Left ventricle myocardium inferior (tissue), 1 donor: ENCODE results near the gene METTL25B. TPM values are rescaled to one million over a fixed set of nuclear protein-coding genes. Genes with fewer than 3 reads are reported as not detected.

Experiments used
- DNase-seq: peaks from one replicate; pipeline ENCODE4 v3.0.0-alpha.2; 2020
- H3K27ac ChIP-seq: fragments of 200-600 bp; replicated peaks from 2 replicates; pipeline ENCODE4 v1.8.0; 2021
- H3K27me3 ChIP-seq: fragments of 200-600 bp; 2 replicates; pipeline ENCODE4 v1.8.0; 2021; ENCODE audit warnings: low read depth
- H3K36me3 ChIP-seq: fragments of 200-600 bp; 2 replicates; pipeline ENCODE4 v1.8.0; 2021
- H3K4me1 ChIP-seq: fragments of 200-600 bp; 2 replicates; pipeline ENCODE4 v1.8.0; 2021
- H3K4me3 ChIP-seq: fragments of 200-600 bp; 2 replicates; pipeline ENCODE4 v1.8.0; 2021; ENCODE audit warnings: mild to moderate bottlenecking, moderate library complexity
- H3K9me3 ChIP-seq: fragments of 200-600 bp; replicated peaks from 2 replicates; pipeline ENCODE4 v1.8.0; 2021
- CTCF ChIP-seq: fragments of 200-600 bp; IDR thresholded peaks from 2 replicates; pipeline ENCODE4 v1.8.0; 2021; ENCODE audit warnings: antibody characterized with exemption, mild to moderate bottlenecking, borderline replicate concordance
- intact Hi-C: fragments of 100-400 bp; cut with micrococcal nuclease; formaldehyde crosslinking; loops from one replicate; pipeline ENCODE4 v1.11.0; 2022
- total RNA-seq: library from RNA; stranded (reverse); fragmentation: NEBNext Ultra II Directional; extraction: Animal tissue kit (Norgen Biotek cat#: 25700); gene quantifications from one replicate; pipeline ENCODE4 v1.2.1, GENCODE V29; 2021
- donor health status: DM: no; HTN: yes; CAD: no; lungs with severe emphysema.

METTL25B gene
- total RNA-seq, 1 donor from 2014 or later: 18.1 TPM

DNA sequence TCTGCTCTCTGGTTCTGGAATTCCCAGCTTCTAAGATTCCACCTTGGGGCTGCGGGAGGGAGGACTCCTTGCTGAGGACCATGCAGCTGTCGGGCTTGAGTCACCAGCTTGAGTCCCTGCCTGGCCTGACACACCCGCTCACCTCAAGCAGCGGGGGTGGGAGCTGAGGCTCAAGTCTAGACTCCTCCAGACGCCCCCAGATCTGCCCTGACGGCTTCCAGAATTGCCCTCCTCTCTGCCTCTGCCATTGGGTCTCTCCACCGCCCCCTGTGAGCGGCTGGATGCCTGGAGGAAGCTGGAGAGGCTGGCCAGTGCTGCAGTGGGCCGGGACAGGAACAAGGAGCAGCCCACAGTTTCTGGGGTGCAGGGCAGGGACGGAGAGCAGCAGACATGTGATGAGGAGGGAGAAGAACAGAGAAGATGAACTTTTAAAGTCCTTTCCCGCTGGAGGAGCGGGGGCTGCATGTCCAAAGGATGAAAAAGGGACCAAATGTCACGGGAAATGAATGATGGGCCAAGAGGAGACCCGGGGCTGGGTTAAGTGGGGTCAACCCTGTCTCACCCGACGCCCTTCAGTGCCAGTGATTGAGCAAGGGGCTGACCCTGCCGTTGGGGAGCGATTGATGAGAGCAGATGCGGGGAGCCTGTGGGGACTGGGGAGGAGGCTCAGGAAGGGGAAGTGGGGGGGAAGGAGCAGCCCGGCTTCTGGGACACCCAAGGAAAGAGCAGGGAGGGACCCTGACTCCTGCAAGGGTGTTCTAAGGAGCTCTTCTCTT, 36.4 kb upstream of the METTL25B start:
- Histone ChIP-seq H3K27ac (no peak overlapping the region), H3K27me3 (peaks cover 93% of the 10 kb centered on the region), H3K36me3 (no peaks in the 10 kb centered on the region), H3K9me3 (no peaks in the 10 kb centered on the region), H3K4me3 (no peak overlapping the region), H3K4me1 (peaks cover 19% of the 10 kb centered on the region)
- no peak for DNase-seq
- no peak for TF ChIP-seq CTCF
- intact Hi-C loops: no loop called here

GRCh38 chr1:156692441-156692924, 35.8 kb upstream of the METTL25B start:
- H3K27me3 ChIP-seq: peaks cover 93% of the 10 kb centered on the region
- intact Hi-C loops: no loop called here

DNA sequence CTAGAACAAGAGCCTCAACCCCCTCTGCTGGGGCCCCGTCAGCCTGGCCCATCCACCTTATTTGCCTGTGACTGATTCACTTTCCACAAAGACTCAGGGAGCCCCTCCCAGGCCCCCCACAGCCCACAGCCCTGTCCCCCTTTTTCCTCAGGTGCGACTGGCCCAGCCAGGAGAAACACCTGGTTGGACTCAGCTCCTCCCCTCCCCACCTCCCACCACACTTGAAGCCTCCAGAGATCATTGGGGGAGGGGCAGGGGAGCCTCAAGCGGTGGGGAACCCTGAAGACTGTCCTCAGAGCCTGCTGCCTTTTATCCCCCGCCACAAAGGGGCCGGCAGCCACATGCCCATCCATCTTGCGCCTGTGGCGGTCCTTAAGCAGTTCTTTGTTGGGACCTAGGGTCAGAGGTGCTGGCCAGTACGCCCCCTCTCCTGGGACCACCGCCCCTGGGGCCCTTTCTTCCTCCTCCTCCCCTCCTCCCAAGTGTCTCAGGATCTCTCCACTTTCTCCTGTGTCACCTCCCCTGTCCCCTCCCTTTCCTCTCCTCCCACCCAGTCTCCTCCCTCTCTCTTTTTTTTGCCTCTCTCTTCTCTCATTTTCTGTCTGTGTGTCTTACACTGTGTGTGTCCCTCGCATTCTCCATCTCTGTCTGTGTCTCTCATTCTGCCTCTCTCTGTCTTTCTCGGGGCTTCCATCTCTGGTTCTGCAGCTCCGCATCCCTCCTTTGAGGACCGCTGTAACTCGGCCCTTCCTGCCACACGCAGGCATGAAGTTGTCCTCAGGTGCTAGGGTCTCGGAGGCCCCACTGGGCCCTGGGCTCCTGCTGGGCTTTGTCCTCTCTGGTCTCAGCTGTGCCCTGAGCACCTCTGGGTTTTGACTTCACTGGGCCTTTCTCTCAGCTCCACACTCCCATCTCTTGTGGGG, 35.1 kb upstream of the METTL25B start:
- no peaks in the 10 kb centered on the region for H3K36me3 ChIP-seq
- peaks cover 19% of the 10 kb centered on the region for H3K4me1 ChIP-seq
- no peak overlapping the region for H3K4me3 ChIP-seq
- no peak for DNase-seq
- peaks cover 93% of the 10 kb centered on the region for H3K27me3 ChIP-seq
- H3K27ac ChIP-seq: no peak overlapping the region
- H3K9me3 ChIP-seq: no peaks in the 10 kb centered on the region
- intact Hi-C loops: no loop called here
- no peak for TF ChIP-seq CTCF

More at GRCh38 chr1:156692441-156692924, 35.8 kb upstream of the METTL25B start:
- no peak overlapping the region for H3K27ac ChIP-seq
- H3K4me1 ChIP-seq: peaks cover 19% of the 10 kb centered on the region
- DNase-seq: no peak
- no peak overlapping the region for H3K4me3 ChIP-seq
- no peaks in the 10 kb centered on the region for H3K36me3 ChIP-seq
- TF ChIP-seq CTCF: no peak
- no peaks in the 10 kb centered on the region for H3K9me3 ChIP-seq

- Histone ChIP-seq H3K27ac (no peak overlapping the region), H3K27me3 (peaks cover 92% of the 10 kb centered on the region), H3K36me3 (no peaks in the 10 kb centered on the region), H3K9me3 (no peaks in the 10 kb centered on the region), H3K4me3 (no peak overlapping the region), H3K4me1 (peaks cover 19% of the 10 kb centered on the region)
- intact Hi-C loops: no loop called here
- TF ChIP-seq CTCF: no peak
- no peak for DNase-seq
Measured at GRCh38 chr1:156693848-156694689, 34.2 kb upstream of the METTL25B start.

DNA sequence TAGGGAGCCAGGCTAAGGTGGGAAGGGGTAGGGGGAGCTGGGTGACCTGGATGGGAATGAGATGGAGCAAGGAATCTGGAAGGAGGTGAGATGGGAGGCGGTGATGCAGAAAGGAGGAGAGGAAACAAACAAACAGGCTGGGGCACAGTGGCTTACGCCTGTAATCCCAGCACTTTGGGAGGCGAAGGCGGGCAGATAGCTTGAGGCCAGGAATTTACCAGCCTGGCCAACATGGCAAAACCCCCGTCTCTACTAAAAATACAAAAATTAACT, 33.6 kb upstream of the METTL25B start:
- peaks cover 92% of the 10 kb centered on the region for H3K27me3 ChIP-seq
- intact Hi-C loops: no loop called here
- no peak for TF ChIP-seq CTCF

More for the DNA sequence above, 33.6 kb upstream of the METTL25B start:
- Histone ChIP-seq H3K27ac (no peak overlapping the region), H3K4me3 (no peak overlapping the region), H3K9me3 (no peaks in the 10 kb centered on the region), H3K4me1 (peaks cover 14% of the 10 kb centered on the region), H3K36me3 (no peaks in the 10 kb centered on the region)
- DNase-seq: no peak
